ENCODE data around the gene HOXD13. TPM values are rescaled to one million over a fixed set of nuclear protein-coding genes. Genes with fewer than 3 reads are reported as not detected.
A peak's percentile ranks its signal among the peaks of the same experiment; 100 is the strongest.

HOXD13 gene
- total and polyA plus RNA-seq, 2 experiments from 2014 or later = not detected

DNA sequence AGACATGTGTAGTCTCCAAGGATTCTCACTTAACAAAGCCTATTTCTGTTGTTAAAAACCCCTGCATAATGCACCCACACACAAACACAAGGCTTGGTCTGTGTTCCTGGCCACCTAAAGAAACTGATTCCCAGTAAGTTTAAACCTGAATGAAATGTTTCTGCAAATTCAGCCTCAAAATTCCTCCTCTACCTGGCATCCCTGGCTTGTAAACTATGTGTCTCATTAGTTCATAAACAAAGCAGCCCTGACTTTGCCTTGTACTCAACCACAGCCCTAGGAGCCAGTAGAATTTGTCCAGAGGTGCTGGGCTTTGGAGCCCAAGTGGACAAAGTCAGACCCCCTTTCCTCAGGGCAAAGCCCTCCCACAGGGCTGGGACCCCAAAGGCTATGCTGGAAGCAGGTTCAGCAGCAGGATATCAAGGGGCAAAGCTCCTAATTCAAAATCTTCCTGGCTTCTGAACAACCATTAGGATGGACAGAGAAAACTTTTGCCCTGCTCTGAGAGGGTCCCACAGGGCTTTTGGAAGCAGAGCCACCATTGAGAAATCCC, 2.6 kb upstream of the HOXD13 start (continued):
- TF ChIP-seq CTCF (conservative IDR thresholded peaks at IDR 0.05; ENCODE audit: low read depth in 2 of 2) (no peak), POLR2AphosphoS5 (IDR thresholded peaks at IDR 0.05; ENCODE audit: low read depth) (no peak)

- TF ChIP-seq REST (IDR thresholded peaks at IDR 0.05; ENCODE audit: unreplicated experiment) (no peak), STAT1 (IDR thresholded peaks at IDR 0.05; ENCODE audit: unreplicated experiment) (no peak), NANOG (IDR thresholded peaks at IDR 0.05; ENCODE audit: borderline replicate concordance) (no peak), CREB1 (CRISPR knock-in tag; IDR thresholded peaks at IDR 0.05; ENCODE audit: low read depth) (no peak), EZH2 (IDR thresholded peaks at IDR 0.05; ENCODE audit: low read depth, unreplicated experiment) (peak; percentile 61), POLR2AphosphoS5 (IDR thresholded peaks at IDR 0.05; ENCODE audit: low read depth) (no peak)
- Histone ChIP-seq H2AFZ (no peak overlapping the region), H3F3A (replicated peaks; ENCODE audit: low read depth) (peaks cover 46% of the 10 kb centered on the region), H3K4me1 (ENCODE audit: insufficient read depth) (peaks cover 56% of the 10 kb centered on the region), H3K27ac (ENCODE audit: low read depth) (no peak overlapping the region), H4K20me1 (replicated peaks; ENCODE audit: insufficient read depth) (peaks cover 40% of the 10 kb centered on the region), H3K36me3 (ENCODE audit: insufficient read depth) (no peaks in the 10 kb centered on the region), H3K27me3 (ENCODE audit: insufficient read depth) (peaks cover 99% of the 10 kb centered on the region), H3K4me3 (no peak overlapping the region), H3K79me2 (replicated peaks; ENCODE audit: insufficient read depth) (no peaks in the 10 kb centered on the region), H3K4me2 (no peak overlapping the region), H3K9me2 (ENCODE audit: insufficient read depth) (no peaks in the 10 kb centered on the region)
- no peak overlapping the region for H3K27ac Mint-ChIP-seq
- H3K9me3 Mint-ChIP-seq = peaks cover 7% of the 10 kb centered on the region; the same call in 2 of the 3 replicates
- no peaks in the 10 kb centered on the region; the same call in 2 of the 3 replicates for H3K36me3 Mint-ChIP-seq (ENCODE audit: low read depth)
- no peak for ATAC-seq
- H3K4me1 Mint-ChIP-seq = peaks cover 25% of the 10 kb centered on the region
- H3K4me3 Mint-ChIP-seq = no peak overlapping the region
- DNase-seq (ENCODE audit: low spot score) = peak; percentile 11
- peaks cover 95% of the 10 kb centered on the region for H3K27me3 Mint-ChIP-seq (ENCODE audit: insufficient read depth, low read depth, poor library complexity)
Observed at GRCh38 chr2:176090862-176091261, 1.7 kb upstream of the HOXD13 start.
